ENCODE data around the gene CDH9.

DNA sequence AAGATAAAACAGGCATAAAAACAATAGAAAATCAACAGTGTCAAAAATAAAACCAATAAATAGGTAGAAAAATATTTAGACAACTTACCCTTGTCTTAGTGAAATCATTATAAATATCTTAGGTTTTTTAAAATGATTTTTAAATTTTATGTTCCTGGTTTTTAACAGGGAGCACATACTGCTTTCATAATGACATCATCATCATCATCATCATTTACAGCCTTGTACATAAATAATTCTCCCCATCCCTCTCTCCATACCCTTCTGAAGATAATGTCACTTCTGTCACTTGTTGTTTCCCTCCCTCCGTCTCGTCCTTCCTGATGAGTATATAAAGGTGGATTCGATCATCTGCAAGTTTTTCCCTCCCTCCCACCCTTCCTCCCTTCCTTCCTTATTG, 56.6 kb downstream of the CDH9 start:
- TF ChIP-seq CTCF (conservative IDR thresholded peaks at IDR 0.05) (no peak), ZFX (IDR thresholded peaks at IDR 0.05) (no peak)

Data from C4-2B (cell line).